ENCODE data around the gene SMYD5. TPM values are rescaled to one million over a fixed set of nuclear protein-coding genes. Genes with fewer than 3 reads are reported as not detected.

SMYD5 gene
- total and polyA plus RNA-seq, 4 donors = 10.8 to 19.5 (median 15.9) TPM

DNA sequence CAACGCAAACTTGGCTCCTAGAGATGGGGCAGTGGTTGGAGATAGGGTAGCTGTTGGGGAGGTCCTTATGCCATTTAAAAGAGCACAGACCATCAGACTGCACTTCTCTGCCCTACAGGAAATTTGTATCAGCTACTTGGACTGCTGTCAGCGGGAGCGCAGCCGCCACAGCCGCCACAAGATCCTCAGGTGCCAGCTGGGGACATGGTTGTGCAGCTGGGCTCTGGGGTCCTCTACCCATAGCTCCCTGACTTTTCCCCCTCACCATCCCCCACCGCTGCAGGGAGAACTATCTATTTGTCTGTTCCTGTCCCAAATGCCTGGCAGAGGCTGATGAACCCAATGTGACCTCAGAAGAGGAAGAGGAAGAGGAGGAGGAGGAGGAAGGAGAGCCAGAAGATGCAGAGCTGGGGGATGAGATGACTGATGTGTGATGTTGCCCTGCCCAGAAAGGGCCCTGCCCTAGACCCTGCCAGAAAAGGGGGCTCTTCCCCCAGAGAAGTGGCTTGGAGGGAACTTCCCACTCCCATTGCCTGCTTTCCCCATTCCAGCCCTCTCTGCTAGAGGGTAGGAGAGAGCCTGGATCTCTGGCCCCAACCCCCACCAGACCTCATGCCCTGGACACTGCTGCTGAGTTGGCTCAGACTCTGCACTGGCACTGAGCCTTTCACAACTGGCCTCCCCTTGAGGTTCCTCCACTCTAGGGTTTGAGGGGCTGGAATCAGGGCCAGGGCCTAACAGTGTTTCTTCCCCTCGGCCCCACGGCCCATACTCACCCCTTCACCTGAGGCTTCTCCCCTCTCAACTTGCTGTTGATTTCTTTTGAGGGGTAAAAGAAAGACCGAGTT, 11.7 kb downstream of the SMYD5 start:
- TF ChIP-seq, protein P1, sequence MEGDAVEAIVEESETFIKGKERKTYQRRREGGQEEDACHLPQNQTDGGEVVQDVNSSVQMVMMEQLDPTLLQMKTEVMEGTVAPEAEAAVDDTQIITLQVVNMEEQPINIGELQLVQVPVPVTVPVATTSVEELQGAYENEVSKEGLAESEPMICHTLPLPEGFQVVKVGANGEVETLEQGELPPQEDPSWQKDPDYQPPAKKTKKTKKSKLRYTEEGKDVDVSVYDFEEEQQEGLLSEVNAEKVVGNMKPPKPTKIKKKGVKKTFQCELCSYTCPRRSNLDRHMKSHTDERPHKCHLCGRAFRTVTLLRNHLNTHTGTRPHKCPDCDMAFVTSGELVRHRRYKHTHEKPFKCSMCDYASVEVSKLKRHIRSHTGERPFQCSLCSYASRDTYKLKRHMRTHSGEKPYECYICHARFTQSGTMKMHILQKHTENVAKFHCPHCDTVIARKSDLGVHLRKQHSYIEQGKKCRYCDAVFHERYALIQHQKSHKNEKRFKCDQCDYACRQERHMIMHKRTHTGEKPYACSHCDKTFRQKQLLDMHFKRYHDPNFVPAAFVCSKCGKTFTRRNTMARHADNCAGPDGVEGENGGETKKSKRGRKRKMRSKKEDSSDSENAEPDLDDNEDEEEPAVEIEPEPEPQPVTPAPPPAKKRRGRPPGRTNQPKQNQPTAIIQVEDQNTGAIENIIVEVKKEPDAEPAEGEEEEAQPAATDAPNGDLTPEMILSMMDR (IDR thresholded peaks at IDR 0.05; ENCODE audit: control extremely low read depth, extremely low read depth) = no peak
- no peak overlapping the region for H3K9ac ChIP-seq (ENCODE audit: insufficient read depth in 1 of 2, low read length in 2 of 2)
- H3K4me1 ChIP-seq (ENCODE audit: control insufficient read depth in 5 of 5, insufficient read depth in 5 of 5, low read length in 5 of 5) = peaks cover 0 to 6% (median 0%) of the 10 kb centered on the region in 5 donors
- no peak overlapping the region for H3K27ac ChIP-seq (ENCODE audit: low read depth in 1 of 2, low read length in 1 of 2)
- H3K36me3 ChIP-seq (ENCODE audit: control insufficient read depth in 4 of 4, insufficient read depth in 4 of 4, low read length in 4 of 4) = peaks cover 7 to 64% (median 34%) of the 10 kb centered on the region in 4 donors
- no peaks in the 10 kb centered on the region for H3K27me3 ChIP-seq (ENCODE audit: control insufficient read depth in 3 of 3, insufficient read depth in 3 of 3, low read length in 2 of 3)
- ATAC-seq (ENCODE audit: insufficient read depth, low FRiP score) = no peak
- 56 to 68% methylated on average over 9 of the region's 9 CpGs for WGBS, 2 donors
- no peaks in the 10 kb centered on the region for H3K9me3 ChIP-seq (ENCODE audit: control insufficient read depth in 4 of 4, insufficient read depth in 3 of 4, low read length in 3 of 4)
- H3K4me3 ChIP-seq = no peak overlapping the region
- DNase-seq = no peak

DNA sequence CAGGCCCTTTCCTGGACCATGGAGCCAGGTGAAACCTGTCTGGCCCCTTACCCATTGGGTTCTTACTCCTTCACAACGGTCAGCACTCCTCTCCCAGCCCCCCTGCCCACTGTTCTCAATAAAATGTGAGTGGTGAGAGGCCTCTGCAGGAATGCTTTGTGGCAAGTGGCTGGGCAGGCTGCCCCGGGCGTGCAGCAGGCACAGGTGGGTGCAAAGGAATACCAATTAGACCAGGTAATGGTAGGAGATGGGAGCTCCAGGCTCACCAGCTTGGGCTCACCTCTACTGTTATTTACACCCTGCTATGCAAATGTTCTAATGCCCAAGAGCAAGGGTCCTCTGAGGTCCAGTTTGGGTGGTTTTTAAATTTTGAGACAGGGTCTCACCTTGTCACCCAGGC, 13.0 kb downstream of the SMYD5 start:
- peaks cover 3 to 56% (median 26%) of the 10 kb centered on the region in 4 donors for H3K36me3 ChIP-seq (ENCODE audit: control insufficient read depth in 4 of 4, insufficient read depth in 4 of 4, low read length in 4 of 4)
- H3K27ac ChIP-seq (ENCODE audit: low read depth in 1 of 2, low read length in 1 of 2) = no peak overlapping the region
- TF ChIP-seq, protein P1 (IDR thresholded peaks at IDR 0.05; ENCODE audit: control extremely low read depth, extremely low read depth) = no peak
- no peaks in the 10 kb centered on the region for H3K9me3 ChIP-seq (ENCODE audit: control insufficient read depth in 4 of 4, insufficient read depth in 3 of 4, low read length in 3 of 4)
- no peak overlapping the region for H3K4me3 ChIP-seq
- 86 to 89% methylated on average over 3 of the region's 3 CpGs for WGBS, 2 donors
- H3K27me3 ChIP-seq (ENCODE audit: control insufficient read depth in 3 of 3, insufficient read depth in 3 of 3, low read length in 2 of 3) = no peaks in the 10 kb centered on the region
- ATAC-seq (ENCODE audit: insufficient read depth, low FRiP score) = no peak
- no peak for DNase-seq
- H3K9ac ChIP-seq (ENCODE audit: insufficient read depth in 1 of 2, low read length in 2 of 2) = no peak overlapping the region
- H3K4me1 ChIP-seq (ENCODE audit: control insufficient read depth in 5 of 5, insufficient read depth in 5 of 5, low read length in 5 of 5) = peaks cover 0 to 6% (median 0%) of the 10 kb centered on the region in 5 donors

DNA sequence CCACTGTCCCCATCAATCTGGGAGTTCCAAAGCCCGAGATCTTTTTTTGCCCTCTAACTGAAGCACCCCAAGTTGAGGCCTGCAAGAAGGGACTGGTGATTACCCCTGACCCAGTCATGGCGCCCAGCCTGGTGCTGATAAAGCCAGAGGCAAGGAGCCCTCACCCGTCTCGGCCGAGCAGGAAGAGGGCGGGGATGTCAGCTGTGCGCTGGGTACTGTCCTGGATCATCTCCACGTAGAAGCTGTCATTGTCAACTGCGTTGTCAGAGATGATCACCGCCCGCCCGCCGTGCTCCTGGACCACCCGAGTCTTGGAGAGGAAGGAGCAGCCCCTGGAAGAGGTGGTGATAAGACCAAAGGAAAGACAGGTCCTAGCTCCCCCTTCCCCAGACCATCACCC, 14.6 kb downstream of the SMYD5 start:
- H3K27me3 ChIP-seq (ENCODE audit: control insufficient read depth in 3 of 3, insufficient read depth in 3 of 3, low read length in 2 of 3) = no peaks in the 10 kb centered on the region
- WGBS, 2 donors = 85 to 88% methylated on average over 14 of the region's 14 CpGs
- no peak overlapping the region for H3K4me3 ChIP-seq
- DNase-seq (no peak), ATAC-seq (ENCODE audit: insufficient read depth, low FRiP score) (no peak)
- H3K36me3 ChIP-seq (ENCODE audit: control insufficient read depth in 4 of 4, insufficient read depth in 4 of 4, low read length in 4 of 4) = peaks cover 3 to 40% (median 13%) of the 10 kb centered on the region in 4 donors
- no peak overlapping the region for H3K27ac ChIP-seq (ENCODE audit: low read depth in 1 of 2, low read length in 1 of 2)
- TF ChIP-seq, protein P1 (IDR thresholded peaks at IDR 0.05; ENCODE audit: control extremely low read depth, extremely low read depth) = no peak
- H3K9ac ChIP-seq (ENCODE audit: insufficient read depth in 1 of 2, low read length in 2 of 2) = no peak overlapping the region
- H3K4me1 ChIP-seq (ENCODE audit: control insufficient read depth in 5 of 5, insufficient read depth in 5 of 5, low read length in 5 of 5) = peaks cover 3 to 11% (median 6%) of the 10 kb centered on the region in 5 donors
- H3K9me3 ChIP-seq (ENCODE audit: control insufficient read depth in 4 of 4, insufficient read depth in 3 of 4, low read length in 3 of 4) = no peaks in the 10 kb centered on the region
